Stomach (tissue), 9 donors: ENCODE results near the gene ABLIM3. TPM values are rescaled to one million over a fixed set of nuclear protein-coding genes. Genes with fewer than 3 reads are reported as not detected.

Experiments
- DNase-seq, 2 donors: peaks; one replicate each; pipeline versions ENCODE4 v3.0.0 to v3.0.0-alpha.2; 2013 to 2019
- H3K27ac ChIP-seq, 5 donors: fragments of 200-600 bp in 4 of 5; sonication (generic) in 4 of 5; one replicate each; pipeline ENCODE4 v1.5.1; 2013 to 2019; ENCODE audit warnings: mild to moderate bottlenecking in 1 of 5, moderate library complexity in 1 of 5
- H3K27me3 ChIP-seq, 3 donors: fragments of 200-600 bp; sonication (generic); one replicate each; pipeline ENCODE4 v1.5.1; 2017 to 2019; ENCODE audit warnings: mixed run types in 1 of 3
- H3K36me3 ChIP-seq, 4 donors: fragments of 200-600 bp; sonication (generic); 1 replicate in 3 of 4; 2 replicates in 1 of 4; pipeline ENCODE4 v1.5.1; 2016 to 2019
- H3K4me1 ChIP-seq, 4 donors: fragments of 200-600 bp; sonication (generic); one replicate each; pipeline ENCODE4 v1.5.1; 2016 to 2019
- H3K4me3 ChIP-seq, 4 donors: fragments of 200-600 bp; sonication (generic) in 3 of 4; one replicate each; pipeline ENCODE4 v1.5.1; 2016 to 2019; ENCODE audit warnings: mild to moderate bottlenecking in 1 of 4
- H3K9me3 ChIP-seq, 4 donors: fragments of 200-600 bp; sonication (generic); one replicate each; pipeline ENCODE4 v1.5.1; 2016 to 2019
- EP300 ChIP-seq: sonication (generic); formaldehyde crosslinking; IDR thresholded peaks from one replicate; pipeline ENCODE4 v1.6.1; 2017; ENCODE audit warnings: antibody characterized with exemption
- POLR2A ChIP-seq, 4 donors: fragments of 450-650 bp; IDR thresholded peaks; one replicate each; pipeline ENCODE4 v1.6.1; 2016; ENCODE audit warnings: antibody characterized with exemption in 4 of 4, control low read depth in 2 of 4, mild to moderate bottlenecking in 1 of 4, moderate library complexity in 1 of 4
- POLR2AphosphoS5 ChIP-seq, 3 donors: sonication (generic); formaldehyde crosslinking; IDR thresholded peaks; one replicate each; pipeline ENCODE4 v1.6.1; 2016; ENCODE audit warnings: antibody characterized with exemption in 3 of 3
- WGBS, 5 donors: extraction: QIAGEN DNeasy Blood & Tissue Kit in 3 of 5; methylation state at CpG; one replicate each; pipeline versions ENCODE4 v1.1.5 to v1.1.7; 2013 to 2018; 5-methylcytosine and 5-hydroxymethylcytosine counted together
- intact Hi-C: fragments of 100-400 bp; cut with DNase I; formaldehyde crosslinking; loops from one replicate; pipeline ENCODE4 v1.15.1; 2023; ENCODE audit warnings: low total_unique reads
- polyA plus RNA-seq, 3 donors: library from polyadenylated mRNA; stranded (reverse); fragments of 200-250 nt; gene quantifications; one replicate each; pipeline ENCODE4 v1.2.3, GENCODE V29; 2013
- total RNA-seq, 5 donors: library from RNA; depleted of rRNA; stranded (reverse); fragments of >200 nt; gene quantifications; one replicate each; pipeline versions ENCODE4 v1.1.0 to v1.2.3, GENCODE V29; 2014 to 2016
- TF ChIP-seq, protein P1 (sequence below), 7 experiments: fragments of 450-650 bp in 4 of 7; fragments of 200-600 bp in 3 of 7; sonication (generic) in 3 of 7; IDR thresholded peaks; one replicate each; pipeline ENCODE4 v1.5.1; 2016 to 2019; ENCODE audit warnings: antibody characterized with exemption in 7 of 7, control low read depth in 2 of 7, mild to moderate bottlenecking in 1 of 7
- donor health status: healthy with polysubstance abuse.
- donor health status: Bipolar disorder and iron deficiency.
- donor health status: healthy.

The ABLIM3 gene
- total and polyA plus RNA-seq, 8 donors = 4.6 to 21.4 (median 10.3) TPM

- DNase-seq = no peak
- intact Hi-C loops = no loop called here
- WGBS, 5 donors = 72 to 82% (median 77%) methylated on average over 10 of the region's 10 CpGs
Measured at GRCh38 chr5:149257889-149258705, 116.8 kb downstream of the ABLIM3 start.

GRCh38 chr5:149260761-149261160 lies 119.5 kb downstream of the ABLIM3 start:
- Histone ChIP-seq H3K4me3 (no peak overlapping the region), H3K27me3 (peaks cover 0 to 37% (median 0%) of the 10 kb centered on the region in 3 donors), H3K36me3 (no peaks in the 10 kb centered on the region), H3K4me1 (no peaks in the 10 kb centered on the region), H3K9me3 (no peaks in the 10 kb centered on the region), H3K27ac (no peak overlapping the region)
- intact Hi-C loops = no loop called here
- DNase-seq = no peak
- TF ChIP-seq POLR2AphosphoS5 (IDR thresholded peaks at IDR 0.05) = no peak
- TF ChIP-seq POLR2A (IDR thresholded peaks at IDR 0.05) = no peak
- TF ChIP-seq, protein P1, sequence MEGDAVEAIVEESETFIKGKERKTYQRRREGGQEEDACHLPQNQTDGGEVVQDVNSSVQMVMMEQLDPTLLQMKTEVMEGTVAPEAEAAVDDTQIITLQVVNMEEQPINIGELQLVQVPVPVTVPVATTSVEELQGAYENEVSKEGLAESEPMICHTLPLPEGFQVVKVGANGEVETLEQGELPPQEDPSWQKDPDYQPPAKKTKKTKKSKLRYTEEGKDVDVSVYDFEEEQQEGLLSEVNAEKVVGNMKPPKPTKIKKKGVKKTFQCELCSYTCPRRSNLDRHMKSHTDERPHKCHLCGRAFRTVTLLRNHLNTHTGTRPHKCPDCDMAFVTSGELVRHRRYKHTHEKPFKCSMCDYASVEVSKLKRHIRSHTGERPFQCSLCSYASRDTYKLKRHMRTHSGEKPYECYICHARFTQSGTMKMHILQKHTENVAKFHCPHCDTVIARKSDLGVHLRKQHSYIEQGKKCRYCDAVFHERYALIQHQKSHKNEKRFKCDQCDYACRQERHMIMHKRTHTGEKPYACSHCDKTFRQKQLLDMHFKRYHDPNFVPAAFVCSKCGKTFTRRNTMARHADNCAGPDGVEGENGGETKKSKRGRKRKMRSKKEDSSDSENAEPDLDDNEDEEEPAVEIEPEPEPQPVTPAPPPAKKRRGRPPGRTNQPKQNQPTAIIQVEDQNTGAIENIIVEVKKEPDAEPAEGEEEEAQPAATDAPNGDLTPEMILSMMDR (IDR thresholded peaks at IDR 0.05) = no peak
- no peak for TF ChIP-seq EP300
- WGBS, 5 donors = 75 to 92% (median 87%) methylated on average over 1 of the region's 1 CpG

More at GRCh38 chr5:149257889-149258705, 116.8 kb downstream of the ABLIM3 start:
- Histone ChIP-seq H3K9me3 (no peaks in the 10 kb centered on the region), H3K4me3 (no peak overlapping the region), H3K36me3 (no peaks in the 10 kb centered on the region), H3K4me1 (no peaks in the 10 kb centered on the region), H3K27ac (no peak overlapping the region), H3K27me3 (peaks cover 0 to 28% (median 0%) of the 10 kb centered on the region in 3 donors)
- TF ChIP-seq, protein P1 (IDR thresholded peaks at IDR 0.05) = no peak
- TF ChIP-seq POLR2AphosphoS5 (IDR thresholded peaks at IDR 0.05) = no peak
- TF ChIP-seq EP300 = no peak
- no peak for TF ChIP-seq POLR2A (IDR thresholded peaks at IDR 0.05)

GRCh38 chr5:149261246-149261645 lies 120.0 kb downstream of the ABLIM3 start:
- TF ChIP-seq POLR2AphosphoS5 (IDR thresholded peaks at IDR 0.05) = no peak
- TF ChIP-seq, protein P1 (IDR thresholded peaks at IDR 0.05) = no peak
- Histone ChIP-seq H3K4me1 (no peaks in the 10 kb centered on the region), H3K27ac (no peak overlapping the region), H3K27me3 (peaks cover 0 to 37% (median 0%) of the 10 kb centered on the region in 3 donors), H3K4me3 (no peak overlapping the region), H3K36me3 (no peaks in the 10 kb centered on the region), H3K9me3 (no peaks in the 10 kb centered on the region)
- intact Hi-C loops = no loop called here
- WGBS, 5 donors = 63 to 89% (median 82%) methylated on average over 7 of the region's 7 CpGs
- no peak for DNase-seq

DNA sequence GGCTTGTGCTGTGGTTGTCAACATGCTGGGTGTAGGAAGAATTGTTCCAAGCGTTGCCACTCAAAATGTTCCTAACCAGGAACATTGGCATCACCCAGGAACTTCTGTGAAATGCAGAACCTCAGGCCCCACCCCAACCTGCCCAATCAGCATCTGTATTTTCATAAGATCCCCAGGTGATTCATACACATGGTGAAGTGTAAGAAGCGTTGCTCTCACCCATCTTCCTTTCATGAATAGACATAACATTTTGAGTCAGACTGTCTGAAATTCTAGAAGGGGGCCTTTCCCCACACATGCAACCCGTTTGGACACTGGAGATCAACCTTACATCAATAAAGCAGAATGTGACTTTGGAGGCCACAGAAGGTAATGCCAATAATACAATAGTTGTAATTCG lies 121.0 kb downstream of the ABLIM3 start:
- H3K27me3 ChIP-seq = peaks cover 0 to 37% (median 0%) of the 10 kb centered on the region in 3 donors
- H3K36me3 ChIP-seq = no peaks in the 10 kb centered on the region
- no peak overlapping the region for H3K27ac ChIP-seq
- no peak overlapping the region for H3K4me3 ChIP-seq
- H3K4me1 ChIP-seq = no peaks in the 10 kb centered on the region
- DNase-seq = no peak
- H3K9me3 ChIP-seq = no peaks in the 10 kb centered on the region
- 69 to 77% (median 71%) methylated on average over 4 of the region's 4 CpGs for WGBS, 5 donors
- intact Hi-C loops = no loop called here
- TF ChIP-seq, protein P1 (IDR thresholded peaks at IDR 0.05) = no peak
- no peak for TF ChIP-seq POLR2A (IDR thresholded peaks at IDR 0.05)
- no peak for TF ChIP-seq POLR2AphosphoS5 (IDR thresholded peaks at IDR 0.05)
- no peak for TF ChIP-seq EP300
